HCT116 (cell line): ENCODE measurements around the gene ESPNL.

Experiments used
- CBX3 ChIP-seq: IDR thresholded peaks from 2 replicates; pipeline ENCODE4 v1.6.1; 2012; ENCODE audit warnings: low read depth
- CTCF ChIP-seq, 3 experiments: fragments of 200-600 bp in 1 of 3; sonication (generic) in 1 of 3; IDR thresholded peaks in 2 of 3; conservative IDR thresholded peaks in 1 of 3; 2 replicates each; pipeline ENCODE4 v1.5.1; 2012 to 2017; ENCODE audit warnings: low read depth in 2 of 3, low read length in 2 of 3, antibody characterized with exemption in 1 of 3, borderline replicate concordance in 1 of 3, control low read depth in 1 of 3, mild to moderate bottlenecking in 1 of 3, mixed read lengths in 1 of 3, mixed run types in 1 of 3, moderate library complexity in 1 of 3; ENCODE audit not compliant: insufficient read depth in 1 of 3
- EZH2 ChIP-seq: fragments of 200-600 bp; sonication (generic); IDR thresholded peaks from 2 replicates; pipeline ENCODE4 v1.6.1; 2017; ENCODE audit warnings: antibody characterized with exemption, mixed run types
- EZH2phosphoT487 ChIP-seq: fragments of 200-600 bp; IDR thresholded peaks from 2 replicates; pipeline ENCODE4 v1.6.1; 2018; ENCODE audit warnings: antibody characterized with exemption, borderline replicate concordance
- POLR2A ChIP-seq: IDR thresholded peaks from 2 replicates; pipeline ENCODE4 v1.7.0; 2011; ENCODE audit warnings: borderline replicate concordance; ENCODE audit not compliant: insufficient read depth, insufficient read length; ENCODE audit errors: extremely low read depth
- SIN3A ChIP-seq: IDR thresholded peaks from 2 replicates; pipeline ENCODE4 v1.6.1; 2012; ENCODE audit warnings: low read depth
- ZFX ChIP-seq: fragments of 450-650 bp; IDR thresholded peaks from 2 replicates; pipeline ENCODE4 v1.6.1; 2017
- TF ChIP-seq, protein P1 (sequence below): IDR thresholded peaks from 2 replicates; pipeline ENCODE4 v1.6.1; 2012
- TF ChIP-seq, protein P2 (sequence below): IDR thresholded peaks from 2 replicates; pipeline ENCODE4 v1.6.1; 2011; ENCODE audit warnings: mild to moderate bottlenecking, low read length, moderate library complexity; ENCODE audit not compliant: insufficient replicate concordance; ENCODE audit errors: extremely low read depth

- no peak for TF ChIP-seq EZH2
- no peak for TF ChIP-seq SIN3A
- TF ChIP-seq, protein P1, sequence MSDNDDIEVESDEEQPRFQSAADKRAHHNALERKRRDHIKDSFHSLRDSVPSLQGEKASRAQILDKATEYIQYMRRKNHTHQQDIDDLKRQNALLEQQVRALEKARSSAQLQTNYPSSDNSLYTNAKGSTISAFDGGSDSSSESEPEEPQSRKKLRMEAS, result no peak
- TF ChIP-seq POLR2A, result no peak
- TF ChIP-seq CTCF (IDR thresholded peaks at IDR 0.05 in 2 of 3, conservative IDR thresholded peaks at IDR 0.05 in 1 of 3; ENCODE audit: borderline replicate concordance in 1 of 3, insufficient read depth in 1 of 3, low read depth in 2 of 3, low read length in 2 of 3), result no peak
- TF ChIP-seq, protein P2, sequence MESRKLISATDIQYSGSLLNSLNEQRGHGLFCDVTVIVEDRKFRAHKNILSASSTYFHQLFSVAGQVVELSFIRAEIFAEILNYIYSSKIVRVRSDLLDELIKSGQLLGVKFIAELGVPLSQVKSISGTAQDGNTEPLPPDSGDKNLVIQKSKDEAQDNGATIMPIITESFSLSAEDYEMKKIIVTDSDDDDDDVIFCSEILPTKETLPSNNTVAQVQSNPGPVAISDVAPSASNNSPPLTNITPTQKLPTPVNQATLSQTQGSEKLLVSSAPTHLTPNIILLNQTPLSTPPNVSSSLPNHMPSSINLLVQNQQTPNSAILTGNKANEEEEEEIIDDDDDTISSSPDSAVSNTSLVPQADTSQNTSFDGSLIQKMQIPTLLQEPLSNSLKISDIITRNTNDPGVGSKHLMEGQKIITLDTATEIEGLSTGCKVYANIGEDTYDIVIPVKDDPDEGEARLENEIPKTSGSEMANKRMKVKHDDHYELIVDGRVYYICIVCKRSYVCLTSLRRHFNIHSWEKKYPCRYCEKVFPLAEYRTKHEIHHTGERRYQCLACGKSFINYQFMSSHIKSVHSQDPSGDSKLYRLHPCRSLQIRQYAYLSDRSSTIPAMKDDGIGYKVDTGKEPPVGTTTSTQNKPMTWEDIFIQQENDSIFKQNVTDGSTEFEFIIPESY, result no peak
- TF ChIP-seq ZFX, result no peak
- TF ChIP-seq EZH2phosphoT487, result no peak
- TF ChIP-seq CBX3, result no peak
Observed at GRCh38 chr2:238094438-238095022, 5.6 kb upstream of the ESPNL start.
